IMR-90 (cell line): Measurements from ENCODE around the gene SYS1. TPM values are rescaled to one million over a fixed set of nuclear protein-coding genes. Genes with fewer than 3 reads are reported as not detected.

ENCODE experiments used
- ATAC-seq: fragments of 200-7000 bp; cut with Tn5 transposase; 2 replicates; pipeline ENCODE4 v1.9.1; 2020; ENCODE audit warnings: low read depth, mild to moderate bottlenecking, moderate library complexity
- BruUV-seq: library from RNA; stranded (reverse); fragments of 400-500 nt; replicated peaks from 2 replicates; lab custom pipeline; 2021; lab: Mats Ljungman, UMichigan
- CTCF ChIA-PET: fragments of 300-600 bp; formaldehyde crosslinking; extraction: SDS; loops from one replicate; lab custom pipeline; 2021; ENCODE audit warnings: antibody characterized with exemption; lab: Yijun Ruan, JAX
- POLR2A ChIA-PET: fragments of 300-600 bp; sonication (Branson Sonifier 250); formaldehyde crosslinking; loops from one replicate; lab custom pipeline; 2022; ENCODE audit warnings: antibody characterized with exemption; ENCODE audit not compliant: unreplicated experiment; lab: Charles Lee
- DNase-seq: peaks from one replicate; pipeline ENCODE4 v3.0.0; 2013
- H2AFZ ChIP-seq: replicated peaks from 2 replicates; pipeline ENCODE3; 2013; ENCODE audit warnings: low read length, mild to moderate bottlenecking; ENCODE audit not compliant: poor library complexity
- H2AK5ac ChIP-seq: 2 replicates; pipeline ENCODE4 v1.6.1; 2013; ENCODE audit warnings: low read depth, low read length, inconsistent platforms
- H2AK9ac ChIP-seq: replicated peaks from 2 replicates; pipeline ENCODE3; 2013; ENCODE audit warnings: mild to moderate bottlenecking, low read depth, low read length, moderate library complexity; ENCODE audit not compliant: poor library complexity
- H2BK120ac ChIP-seq: 2 replicates; pipeline ENCODE4 v1.6.1; 2013; ENCODE audit warnings: low read depth, low read length, inconsistent platforms
- H2BK15ac ChIP-seq: 3 replicates; pipeline ENCODE4 v1.6.1; 2013; ENCODE audit warnings: low read depth, low read length, inconsistent platforms
- H2BK20ac ChIP-seq: 2 replicates; pipeline ENCODE4 v1.6.1; 2013; ENCODE audit warnings: low read depth, mild to moderate bottlenecking, inconsistent platforms, low read length, moderate library complexity
- H2BK5ac ChIP-seq: 2 replicates; pipeline ENCODE4 v1.6.1; 2013; ENCODE audit warnings: mild to moderate bottlenecking, low read depth, low read length, inconsistent platforms; ENCODE audit not compliant: poor library complexity, severe bottlenecking
- H3K14ac ChIP-seq: replicated peaks from 2 replicates; pipeline ENCODE4 v1.6.1; 2013; ENCODE audit warnings: low read depth, low read length, inconsistent platforms
- H3K18ac ChIP-seq: 2 replicates; pipeline ENCODE4 v1.6.1; 2013; ENCODE audit warnings: low read depth, low read length, control low read depth
- H3K23ac ChIP-seq: 2 replicates; pipeline ENCODE4 v1.6.1; 2013; ENCODE audit warnings: low read depth, low read length, inconsistent platforms
- H3K27ac ChIP-seq: 2 replicates; pipeline ENCODE4 v1.5.1; 2013; ENCODE audit warnings: mild to moderate bottlenecking, control low read depth, low read length; ENCODE audit not compliant: insufficient read depth
- H3K27me3 ChIP-seq: 2 replicates; pipeline ENCODE4 v1.6.1; 2013; ENCODE audit warnings: low read length; ENCODE audit not compliant: control insufficient read depth, insufficient read depth
- H3K36me3 ChIP-seq: 2 replicates; pipeline ENCODE4 v1.6.1; 2013; ENCODE audit warnings: low read length, mixed read lengths; ENCODE audit not compliant: control insufficient read depth, insufficient read depth
- H3K4ac ChIP-seq: 2 replicates; pipeline ENCODE4 v1.6.1; 2013; ENCODE audit warnings: low read depth, low read length, inconsistent platforms
- H3K4me1 ChIP-seq: 2 replicates; pipeline ENCODE4 v1.6.1; 2013; ENCODE audit warnings: low read length, mixed read lengths; ENCODE audit not compliant: control insufficient read depth, insufficient read depth
- H3K4me2 ChIP-seq: 2 replicates; pipeline ENCODE4 v1.6.1; 2013; ENCODE audit warnings: low read depth, mild to moderate bottlenecking, control low read depth, low read length, moderate library complexity
- H3K4me3 ChIP-seq: 2 replicates; pipeline ENCODE4 v1.5.1; 2013; ENCODE audit warnings: low read depth, mild to moderate bottlenecking, control low read depth, low read length, moderate library complexity; ENCODE audit not compliant: insufficient read depth
- H3K56ac ChIP-seq: 2 replicates; pipeline ENCODE4 v1.6.1; 2013; ENCODE audit warnings: low read length, inconsistent platforms; ENCODE audit not compliant: insufficient read depth; ENCODE audit errors: extremely low read depth
- H3K79me1 ChIP-seq, 2 experiments: 2 replicates each; pipeline ENCODE4 v1.6.1; 2013; ENCODE audit warnings: low read length in 2 of 2, inconsistent platforms in 1 of 2, low read depth in 1 of 2
- H3K9ac ChIP-seq: 2 replicates; pipeline ENCODE4 v1.6.1; 2013; ENCODE audit warnings: low read depth, low read length, control low read depth
- H3K9me1 ChIP-seq: 2 replicates; pipeline ENCODE4 v1.6.1; 2013; ENCODE audit warnings: low read length, inconsistent platforms; ENCODE audit not compliant: insufficient read depth
- H3K9me3 ChIP-seq: 2 replicates; pipeline ENCODE4 v1.6.1; 2013; ENCODE audit warnings: low read length; ENCODE audit not compliant: control insufficient read depth, insufficient read depth
- H4K20me1 ChIP-seq: 2 replicates; pipeline ENCODE4 v1.6.1; 2013; ENCODE audit warnings: low read length, inconsistent platforms; ENCODE audit not compliant: insufficient read depth
- H4K5ac ChIP-seq: 2 replicates; pipeline ENCODE4 v1.6.1; 2013; ENCODE audit warnings: mild to moderate bottlenecking, low read depth, low read length, control low read depth
- H4K8ac ChIP-seq, 2 experiments: 2 replicates each; pipeline ENCODE4 v1.6.1; 2013; ENCODE audit warnings: low read depth in 2 of 2, low read length in 2 of 2, control low read depth in 1 of 2, inconsistent platforms in 1 of 2
- H4K91ac ChIP-seq: 2 replicates; pipeline ENCODE4 v1.6.1; 2013; ENCODE audit warnings: low read depth, low read length, inconsistent platforms; ENCODE audit not compliant: insufficient read depth
- BHLHE40 ChIP-seq: fragments of 150-350 bp; IDR thresholded peaks from 2 replicates; pipeline ENCODE4 v1.6.1; 2016; ENCODE audit warnings: mild to moderate bottlenecking, low read depth, low read length
- CEBPB ChIP-seq: IDR thresholded peaks from 2 replicates; pipeline ENCODE4 v1.6.1; 2012; ENCODE audit warnings: low read depth, low read length, improper control_type of control experiment
- CHD1 ChIP-seq: IDR thresholded peaks from 2 replicates; pipeline ENCODE4 v1.6.1; 2012; ENCODE audit warnings: low read depth, low read length, improper control_type of control experiment
- FOS ChIP-seq: fragments of 150-350 bp; IDR thresholded peaks from 2 replicates; pipeline ENCODE4 v1.6.1; 2016; ENCODE audit warnings: low read depth, low read length
- MXI1 ChIP-seq: IDR thresholded peaks from 2 replicates; pipeline ENCODE4 v1.6.1; 2012; ENCODE audit warnings: low read depth, mild to moderate bottlenecking, low read length, moderate library complexity, borderline replicate concordance
- WGBS, 2 experiments: methylation state at CpG; one replicate each; pipeline versions ENCODE4 v1.1.5 to v1.1.7; 2013; ENCODE audit warnings: missing lambda C conversion rate in 2 of 2; ENCODE audit not compliant: insufficient read length in 1 of 2; ENCODE audit errors: extremely low coverage in 2 of 2; 5-methylcytosine and 5-hydroxymethylcytosine counted together
- dilution Hi-C: fragments of 300-500 bp; cut with HindIII; formaldehyde crosslinking; loops from one replicate; pipeline ENCODE4 v1.14.3; 2018; ENCODE audit warnings: low sequenced_read_pairs; ENCODE audit not compliant: unreplicated experiment
- in situ Hi-C: fragments of 300-500 bp; cut with MboI; formaldehyde crosslinking; loops from 3 replicates; pipeline ENCODE4 v1.14.3; 2019; ENCODE audit warnings: low sequenced_read_pairs, inconsistent platforms, mixed read lengths
- intact Hi-C: fragments of 100-400 bp; cut with micrococcal nuclease; formaldehyde crosslinking; loops from 2 replicates; pipeline ENCODE4 v1.10.0; 2022
- polyA plus RNA-seq, 3 experiments: library from polyadenylated mRNA; depleted of rRNA; stranded (reverse); fragments of >200 nt; gene quantifications; 2 replicates each; pipeline ENCODE4 v1.2.3, GENCODE V29; 2012; ENCODE audit warnings: low replicate concordance in 1 of 3
- total RNA-seq: library from RNA; depleted of rRNA; stranded (reverse); fragments of >200 nt; gene quantifications from 2 replicates; pipeline ENCODE4 v1.2.3, GENCODE V29; 2012

Gene SYS1
- total and polyA plus RNA-seq, 2 of the 4 experiments (the other 2 are of a cell fraction) = 12.9 to 24.6 TPM

GRCh38 chr20:45355209-45356084, 7.5 kb upstream of the SYS1 start:
- Histone ChIP-seq H3K36me3 (no peaks in the 10 kb centered on the region), H3K4me1 (peaks cover 32% of the 10 kb centered on the region), H2AFZ (no peak overlapping the region), H2BK5ac (peak overlapping the region; percentile 81), H3K27me3 (no peaks in the 10 kb centered on the region), H2BK15ac (peak overlapping the region; percentile 76; the same call in 2 of the 3 replicates), H3K27ac (peak overlapping the region; percentile 68), H2AK9ac (no peak overlapping the region), H3K4ac (peak overlapping the region; percentile 38; the same call in 1 of the 2 replicates), H3K9ac (peak overlapping the region; percentile 20; the same call in 1 of the 2 replicates), H3K23ac (0 out of 2 replicates have a peak overlapping the region, but pooled peaks have one; percentile 11), H3K9me3 (no peaks in the 10 kb centered on the region), H4K91ac (no peak overlapping the region), H2BK120ac (peak overlapping the region; percentile 32; the same call in 1 of the 2 replicates), H4K20me1 (peaks cover 5% of the 10 kb centered on the region; the same call in 1 of the 2 replicates), H3K56ac (no peak overlapping the region), H4K5ac (peak overlapping the region; percentile 25; the same call in 1 of the 2 replicates), H3K79me1 (peaks cover 0 to 16% of the 10 kb centered on the region in 2 experiments; a peak in 2 of 4 replicates), H3K9me1 (peaks cover 19% of the 10 kb centered on the region), H3K14ac (no peak overlapping the region), H4K8ac (0 out of 4 replicates have a peak overlapping the region, but pooled peaks of 1 of the 2 experiments have one; percentile 20), H3K4me3 (peak overlapping the region; percentile 13; the same call in 1 of the 2 replicates), H2AK5ac (0 out of 2 replicates have a peak overlapping the region, but pooled peaks have one; percentile 21), H2BK20ac (peak overlapping the region; percentile 40), H3K4me2 (peak overlapping the region; percentile 85), H3K18ac (peak overlapping the region; percentile 61; the same call in 1 of the 2 replicates)
- ChIA-PET CTCF (interaction anchor here (0.8 kb wide), 2 partner anchors 18 to 36 kb away, joined by 4 read pairs; no protein-coding TSS in a partner anchor), POLR2A (interaction anchor here (0.6 kb wide), 1 partner anchor 9 kb away, joined by 3 read pairs; no protein-coding TSS in a partner anchor)
- intact Hi-C loops = no loop called here
- BruUV-seq = no TSS peak
- ATAC-seq = peak; percentile 81
- dilution Hi-C loops = no loop called here
- in situ Hi-C loops = loop anchor here (5.0 kb wide), 1 partner anchor 82 kb away; no protein-coding TSS in a partner anchor
- TF ChIP-seq CEBPB (peak; percentile 73), CHD1 (no peak), BHLHE40 (0 out of 2 replicates have a peak, but pooled peaks have one; percentile 8), FOS (peak; percentile 63; the same call in 1 of the 2 replicates), MXI1 (no peak)
- no CpG with 5 or more reads among the region's 5 CpGs for WGBS, 2 experiments
- peak; percentile 88 for DNase-seq
